ENCODE data around the gene RND2. TPM values are rescaled to one million over a fixed set of nuclear protein-coding genes. Genes with fewer than 3 reads are reported as not detected.
A peak's percentile ranks its signal among the peaks of the same experiment; 100 is the strongest.
"Not testable (repeated sequence)": the region's sequence is repeated elsewhere in the genome, so short reads cannot be mapped to it uniquely, and the experiment has no call there.

Gene RND2
- 3.6 TPM for total RNA-seq

GRCh38 chr17:43024407-43025289 is at the start of gene RND2:
Gene RND2 (plus strand): TSS chr17:43025231. CDS start chr17:43025348, 117 bp downstream.
- ATAC-seq (peak; percentile 81), DNase-seq (ENCODE audit: low spot score) (peak; percentile 90)

GRCh38 chr17:42975265-42975664 is 49.8 kb upstream of the RND2 start:
- DNase-seq (ENCODE audit: low spot score) (no peak), ATAC-seq (no peak)

GRCh38 chr17:42975701-42976100 is 49.3 kb upstream of the RND2 start:
- not testable (repeated sequence) for DNase-seq (ENCODE audit: low spot score); ATAC-seq

- DNase-seq (ENCODE audit: low spot score) (no peak), ATAC-seq (no peak)
These were observed 45.3 kb upstream of the RND2 start, which contains the start of gene PTGES3L for GRCh38 chr17:42979511-42980273. Gene PTGES3L (minus strand): TSS chr17:42980080. CDS start chr17:42980053, 27 bp downstream.

- ATAC-seq (peak; percentile 95), DNase-seq (ENCODE audit: low spot score) (peak; percentile 93)
These were observed 44.7 kb upstream of the RND2 start, which contains the start of gene RUNDC1 for GRCh38 chr17:42980274-42980765. Gene RUNDC1 (plus strand): TSS chr17:42980565. CDS start chr17:42980577, 12 bp downstream.

- DNase-seq (ENCODE audit: low spot score) = peak; percentile 56
- ATAC-seq = peak; percentile 86
These were observed 44.1 kb upstream of the RND2 start for GRCh38 chr17:42980766-42981397.

- ATAC-seq = no peak
- DNase-seq (ENCODE audit: low spot score) = no peak
These were observed 42.8 kb upstream of the RND2 start for GRCh38 chr17:42982266-42982665.

GRCh38 chr17:42985225-42985624 is 39.8 kb upstream of the RND2 start:
- DNase-seq (ENCODE audit: low spot score) = no peak
- ATAC-seq = no peak

GRCh38 chr17:42989141-42989540 is 35.9 kb upstream of the RND2 start:
- no peak for ATAC-seq

GRCh38 chr17:42989726-42990652 is 35.0 kb upstream of the RND2 start:
- no peak for DNase-seq (ENCODE audit: low spot score)
- ATAC-seq = no peak

More at GRCh38 chr17:42989141-42989540, 35.9 kb upstream of the RND2 start:
- DNase-seq (ENCODE audit: low spot score) = no peak

GRCh38 chr17:42991471-42991870 is 33.6 kb upstream of the RND2 start:
- ATAC-seq (no peak), DNase-seq (ENCODE audit: low spot score) (no peak)

- DNase-seq (ENCODE audit: low spot score) (no peak), ATAC-seq (no peak)
These were observed 32.2 kb upstream of the RND2 start for GRCh38 chr17:42992872-42993271.

- DNase-seq (ENCODE audit: low spot score); ATAC-seq: not testable (repeated sequence)
These were observed 31.1 kb upstream of the RND2 start for GRCh38 chr17:42993913-42994312.

GRCh38 chr17:42997390-42997983 is 27.5 kb upstream of the RND2 start:
- ATAC-seq (peak; percentile 3), DNase-seq (ENCODE audit: low spot score) (no peak)

- ATAC-seq (peak; percentile 93), DNase-seq (ENCODE audit: low spot score) (peak; percentile 99)
These were observed 26.8 kb upstream of the RND2 start, which contains the start of gene RPL27 for GRCh38 chr17:42997984-42998938. Gene RPL27 (plus strand): TSS chr17:42998419. CDS start chr17:42998751, 332 bp downstream.

GRCh38 chr17:42999003-42999525 is 26.0 kb upstream of the RND2 start:
- ATAC-seq (no peak), DNase-seq (ENCODE audit: low spot score) (no peak)

GRCh38 chr17:43000894-43001293 is 24.1 kb upstream of the RND2 start:
- ATAC-seq; DNase-seq (ENCODE audit: low spot score): not testable (repeated sequence)

All from left lobe of liver (tissue), 2 donors.